Stimulated activated CD4-positive, alpha-beta T cell treated with anti-CD3 and anti-CD28 coated beads, Interleukin-1b, Interleukin-23, amount 100 ng/mL, for 24 hours (primary cell): ENCODE results near the gene TRAFD1.
A peak's percentile ranks its signal among the peaks of the same experiment; 100 is the strongest.
"Not testable (repeated sequence)": the region's sequence is repeated elsewhere in the genome, so short reads cannot be mapped to it uniquely, and the experiment has no call there.

ENCODE experiments used
- DNase-seq, 4 experiments: peaks; one replicate each; pipeline ENCODE4 v3.0.0-alpha.2; 2020; ENCODE audit warnings: low read depth in 4 of 4, low spot score in 1 of 4

The TRAFD1 gene

GRCh38 chr12:112125250-112125999, at the start of gene TRAFD1:
Gene TRAFD1, plus strand, starts transcription at chr12:112125560. Its CDS starts 4,963 bp downstream, at chr12:112130523.
- peak; percentile 92 to 99 (median 96) for DNase-seq

- DNase-seq, result no peak
Observed at GRCh38 chr12:112087055-112087850, 38.1 kb upstream of the TRAFD1 start.

- no peak for DNase-seq
Observed at GRCh38 chr12:112087851-112088250, 37.5 kb upstream of the TRAFD1 start.

GRCh38 chr12:112091563-112091962, 33.8 kb upstream of the TRAFD1 start:
- no peak for DNase-seq

- DNase-seq, result no peak
Observed at GRCh38 chr12:112096070-112096469, 29.3 kb upstream of the TRAFD1 start.

GRCh38 chr12:112096667-112097066, 28.7 kb upstream of the TRAFD1 start:
- peak in 1 of 4 experiments; percentile 16 for DNase-seq

- no peak for DNase-seq
Observed at GRCh38 chr12:112097641-112098040, 27.7 kb upstream of the TRAFD1 start.

- not testable (repeated sequence) for DNase-seq
Observed at GRCh38 chr12:112100500-112100899, 24.9 kb upstream of the TRAFD1 start.

GRCh38 chr12:112102127-112102526, 23.2 kb upstream of the TRAFD1 start:
- DNase-seq, result no peak

GRCh38 chr12:112102746-112103145, 22.6 kb upstream of the TRAFD1 start:
- not testable (repeated sequence) for DNase-seq

- no peak for DNase-seq
Observed at GRCh38 chr12:112103758-112104503, 21.4 kb upstream of the TRAFD1 start.

GRCh38 chr12:112105891-112106290, 19.5 kb upstream of the TRAFD1 start:
- no peak for DNase-seq

GRCh38 chr12:112107306-112108201, 17.8 kb upstream of the TRAFD1 start:
- DNase-seq, result peak in 1 of 4 experiments; percentile 15

- peak; percentile 75 to 86 (median 80) for DNase-seq
Observed at GRCh38 chr12:112108202-112109079, 16.9 kb upstream of the TRAFD1 start, which contains the start of gene NAA25. Gene NAA25, minus strand, starts transcription at chr12:112108783. Its CDS starts 10 bp downstream, at chr12:112108773.

GRCh38 chr12:112110787-112111662, 14.3 kb upstream of the TRAFD1 start:
- not testable (repeated sequence) for DNase-seq

GRCh38 chr12:112111931-112112330, 13.4 kb upstream of the TRAFD1 start:
- no peak for DNase-seq

- no peak for DNase-seq
Observed at GRCh38 chr12:112112409-112113133, 12.8 kb upstream of the TRAFD1 start.
